GM21528 (cell line): Measurements from ENCODE around the gene SUPT20HL1.

ENCODE experiments used
- ATAC-seq: cut with Tn5 transposase; IDR thresholded peaks from one replicate; pipeline ENCODE4 v1.9.1; 2021; ENCODE audit warnings: mild to moderate bottlenecking, moderate library complexity; ENCODE audit not compliant: unreplicated experiment, low FRiP score

SUPT20HL1 gene

GRCh38 chrX:24392709-24393108 lies 32.3 kb downstream of the SUPT20HL1 start:
- ATAC-seq: no peak

- ATAC-seq: no peak
Observed at GRCh38 chrX:24395775-24396174, 35.3 kb downstream of the SUPT20HL1 start.

- ATAC-seq: no peak
Observed at GRCh38 chrX:24396236-24396930, 35.9 kb downstream of the SUPT20HL1 start.

DNA sequence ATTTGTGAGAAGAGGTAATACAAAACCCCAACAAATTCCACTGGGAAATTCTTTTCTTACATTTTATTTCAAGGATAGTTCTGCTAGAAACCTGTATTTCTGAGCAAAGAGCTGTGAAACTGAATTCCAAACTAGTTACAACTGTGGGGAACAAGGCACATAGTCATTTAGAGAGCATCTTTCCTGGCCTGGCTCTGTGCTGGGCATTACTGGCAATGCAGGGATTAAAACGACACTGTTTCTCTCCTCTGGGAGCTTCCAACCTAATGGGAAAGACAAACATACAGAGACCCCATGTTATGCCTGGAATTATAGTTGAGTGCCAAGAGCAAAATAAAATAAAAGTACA lies 36.5 kb downstream of the SUPT20HL1 start:
- no peak for ATAC-seq

DNA sequence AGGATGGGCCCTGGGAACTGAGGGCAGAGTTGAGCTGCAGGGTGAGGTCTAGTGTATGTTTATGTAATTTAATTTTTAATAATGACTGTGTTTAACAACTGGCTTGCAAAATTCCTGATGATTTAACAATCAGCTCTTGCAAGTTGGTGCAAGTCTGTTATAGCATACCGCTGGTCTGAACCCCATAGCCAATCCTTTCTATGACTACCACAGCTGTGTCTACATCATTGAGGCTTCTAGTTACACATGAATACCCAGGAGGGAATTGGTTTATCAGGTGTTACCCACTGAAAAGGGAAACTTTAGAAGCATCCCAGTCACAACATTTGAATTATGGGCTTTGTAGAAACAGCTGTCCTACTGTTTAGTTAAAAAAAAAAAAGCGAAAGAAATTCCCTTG lies 38.3 kb downstream of the SUPT20HL1 start:
- ATAC-seq: no peak

DNA sequence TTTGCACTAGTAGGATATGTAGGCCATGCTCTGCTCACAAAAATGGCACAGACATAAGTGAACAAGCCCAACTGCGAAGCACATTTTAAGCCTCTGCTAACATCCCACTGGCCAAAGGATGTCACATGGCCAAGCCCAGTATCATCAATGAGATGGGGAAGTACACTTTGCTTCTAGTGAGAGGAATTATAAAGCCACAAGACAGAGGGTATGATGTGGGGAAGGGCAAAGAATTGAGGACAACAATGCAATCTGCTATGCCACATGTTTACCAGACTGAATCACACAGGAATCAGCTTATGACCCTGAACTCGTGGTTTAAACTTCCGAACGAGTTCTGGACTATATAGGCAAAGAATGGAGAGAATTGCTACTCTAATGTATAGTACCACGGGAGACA lies 39.1 kb downstream of the SUPT20HL1 start:
- no peak for ATAC-seq

DNA sequence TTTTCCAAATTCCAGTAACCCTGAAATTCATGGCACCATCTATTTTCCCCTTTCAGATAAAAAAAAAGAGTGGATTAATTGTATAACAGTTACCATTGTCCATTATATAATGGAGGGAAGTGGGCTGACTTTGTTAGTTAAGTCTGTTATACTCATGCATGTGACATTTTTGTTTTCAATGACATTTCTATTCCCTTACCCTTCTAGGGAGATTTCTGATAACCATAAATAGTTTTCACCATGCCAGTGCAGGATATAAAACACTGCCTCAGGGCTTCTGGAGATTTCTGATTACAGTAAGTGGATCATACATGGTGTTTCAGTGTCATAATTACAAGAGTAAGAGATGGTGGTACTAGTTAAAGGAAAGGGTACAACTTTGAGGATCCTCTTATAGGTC lies 45.5 kb downstream of the SUPT20HL1 start:
- no peak for ATAC-seq
